Islet of Langerhans (tissue), 1 donor: ENCODE measurements around the gene CLPSL1.
"Not testable (repeated sequence)": the region's sequence is repeated elsewhere in the genome, so short reads cannot be mapped to it uniquely, and the experiment has no call there.

Source experiments
- FAIRE-seq: peaks from one replicate; lab custom pipeline; 2011; peaks lifted over from hg19 to GRCh38; lab: Jason Lieb, UNC

CLPSL1 gene, protein sequence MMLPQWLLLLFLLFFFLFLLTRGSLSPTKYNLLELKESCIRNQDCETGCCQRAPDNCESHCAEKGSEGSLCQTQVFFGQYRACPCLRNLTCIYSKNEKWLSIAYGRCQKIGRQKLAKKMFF

DNA sequence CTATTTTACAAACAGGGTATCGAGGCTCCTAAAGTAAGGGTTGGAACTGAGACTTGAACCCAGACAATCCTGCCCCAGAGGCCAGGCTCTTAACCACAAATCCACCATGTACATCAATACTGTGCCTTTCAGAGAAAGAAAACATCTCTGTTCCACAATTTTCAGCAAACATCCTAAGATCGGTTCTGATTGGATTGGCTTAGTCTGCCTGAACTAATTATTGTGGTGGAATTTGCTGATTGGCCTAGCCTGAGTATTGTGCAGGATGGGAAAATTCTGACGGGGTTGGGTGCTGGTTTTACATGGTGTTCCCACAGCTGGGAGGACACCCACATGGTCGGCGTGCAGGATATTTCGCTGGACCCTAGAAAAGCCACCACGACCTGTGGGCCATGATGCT lies at the start of gene CLPSL1:
Gene CLPSL1, plus strand, starts transcription at position 301 of the 400 bp plus-strand sequence. Its CDS starts 92 bp downstream, at position 393.
- FAIRE-seq = no peak

DNA sequence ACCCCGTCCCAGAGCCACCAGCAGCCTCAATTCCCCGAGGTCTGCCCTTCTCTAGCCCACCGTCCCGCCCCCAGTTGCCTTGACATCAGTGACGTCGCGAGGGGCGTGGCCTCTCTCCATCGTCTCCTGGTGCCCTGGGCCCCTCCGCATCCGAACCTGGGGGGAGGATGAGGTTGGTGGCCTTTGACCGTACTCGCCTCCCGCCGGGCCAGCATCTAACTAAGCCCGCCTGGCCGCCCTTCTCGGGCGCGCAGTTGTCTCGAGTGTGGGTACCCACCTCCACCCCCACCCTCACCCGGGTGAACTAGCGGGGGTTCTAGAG lies 49.4 kb upstream of the CLPSL1 start:
- no peak for FAIRE-seq

DNA sequence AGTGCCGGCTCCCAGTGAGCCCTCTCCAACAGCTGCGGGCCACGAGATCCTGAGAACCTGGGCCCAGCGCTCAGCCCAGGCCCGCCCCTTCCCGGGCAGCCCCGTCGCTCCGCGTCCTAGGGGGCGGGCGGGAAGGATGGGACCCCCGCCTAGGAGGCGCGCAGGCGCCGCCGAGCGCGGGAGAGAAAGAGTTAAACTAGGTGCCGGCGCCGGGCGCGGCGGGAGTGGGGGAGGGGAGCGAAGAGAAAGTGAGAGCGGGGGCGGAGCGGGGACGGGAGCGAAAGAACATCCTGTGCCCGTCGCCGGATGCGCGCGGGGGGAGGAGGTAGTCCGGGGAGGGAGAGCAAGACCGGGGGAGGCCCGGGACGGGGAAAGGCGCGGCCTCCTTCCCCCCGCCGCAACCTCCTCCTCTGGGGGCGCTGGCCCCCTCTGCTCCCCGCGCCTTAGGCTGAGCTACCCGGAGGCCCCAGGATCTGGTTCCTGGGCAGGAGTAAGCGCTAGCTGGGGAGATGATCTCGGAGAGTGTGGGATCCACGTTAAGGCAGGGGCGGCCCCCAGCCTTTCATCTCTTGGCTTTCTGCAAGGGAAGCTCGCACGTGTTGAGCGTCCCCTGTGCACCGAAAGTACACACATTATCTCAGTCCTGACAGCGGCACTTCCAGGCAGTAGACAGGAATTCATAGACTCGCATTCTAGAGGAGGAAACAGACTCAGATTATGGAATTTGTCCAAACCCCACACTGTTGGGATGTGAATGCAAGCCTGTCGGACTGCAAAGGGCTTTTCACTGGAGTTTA lies 48.9 kb upstream of the CLPSL1 start:
- no peak for FAIRE-seq

- FAIRE-seq = no peak
Observed at GRCh38 chr6:35733633-35734032, 47.2 kb upstream of the CLPSL1 start.

DNA sequence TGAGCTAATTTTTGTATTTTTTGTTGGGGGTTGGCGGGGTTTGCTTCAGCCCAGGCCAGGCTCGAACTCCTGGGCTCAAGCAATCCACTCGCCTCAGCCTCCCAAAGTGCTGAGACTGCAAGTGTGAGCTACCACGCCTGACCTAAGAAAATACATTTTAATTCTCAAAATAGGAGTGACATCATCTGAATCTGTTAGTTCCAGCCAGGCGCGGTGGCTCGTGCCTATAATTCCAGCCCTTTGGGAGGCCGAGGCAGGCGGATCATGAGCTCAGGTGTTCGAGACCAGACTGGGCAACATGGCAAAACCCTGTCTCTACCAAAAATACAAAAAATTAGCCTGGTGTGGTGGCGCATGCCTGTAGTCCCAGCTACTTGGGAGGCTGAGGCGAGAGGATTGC lies 46.5 kb upstream of the CLPSL1 start:
- FAIRE-seq = not testable (repeated sequence)

DNA sequence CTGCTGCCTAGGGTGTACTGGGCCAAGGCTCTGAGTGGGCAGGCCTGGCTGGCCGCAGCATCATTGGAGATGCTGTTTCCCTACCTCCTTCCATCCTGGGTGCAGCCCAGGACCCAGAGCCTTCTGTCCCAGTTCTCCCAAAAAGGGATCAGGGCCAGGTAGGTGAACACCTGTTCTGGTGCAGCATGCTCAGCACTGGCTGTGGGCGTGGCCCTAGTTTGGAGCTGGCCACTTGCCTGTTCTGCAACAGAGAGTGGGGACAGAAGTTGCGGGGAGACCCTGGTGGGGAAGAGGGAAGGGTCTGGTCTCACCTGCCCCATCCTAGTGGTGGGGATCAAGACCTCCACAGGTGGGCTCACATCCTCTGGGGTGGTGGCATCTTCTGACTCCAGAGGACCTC lies 45.4 kb upstream of the CLPSL1 start:
- FAIRE-seq = no peak

GRCh38 chr6:35736253-35736894 lies 44.4 kb upstream of the CLPSL1 start:
- FAIRE-seq = no peak

DNA sequence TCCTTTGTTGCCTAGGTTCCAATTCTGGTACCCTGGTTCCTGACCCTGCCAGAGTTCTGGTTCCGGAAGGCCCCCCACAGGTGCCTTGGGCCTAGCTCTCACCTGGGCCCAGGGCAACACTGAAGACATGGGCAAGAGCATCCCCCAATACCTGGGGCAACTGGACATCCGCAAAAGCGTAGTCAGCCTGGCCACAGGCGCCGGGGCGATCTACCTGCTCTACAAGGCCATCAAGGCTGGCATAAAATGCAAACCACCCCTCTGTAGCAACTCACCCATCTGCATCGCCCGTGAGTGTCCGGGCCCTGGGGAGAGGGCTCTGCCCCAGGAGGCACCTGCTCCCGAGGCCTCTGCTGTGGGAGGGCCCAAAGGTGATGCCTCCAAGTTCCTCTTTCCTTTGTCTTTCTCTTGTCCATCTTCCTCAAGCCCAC lies 43.8 kb upstream of the CLPSL1 start, which contains the start of gene ARMC12:
Gene ARMC12, plus strand, starts transcription at position 51 of the 431 bp plus-strand sequence. Its CDS starts 77 bp downstream, at position 128.
- no peak for FAIRE-seq

DNA sequence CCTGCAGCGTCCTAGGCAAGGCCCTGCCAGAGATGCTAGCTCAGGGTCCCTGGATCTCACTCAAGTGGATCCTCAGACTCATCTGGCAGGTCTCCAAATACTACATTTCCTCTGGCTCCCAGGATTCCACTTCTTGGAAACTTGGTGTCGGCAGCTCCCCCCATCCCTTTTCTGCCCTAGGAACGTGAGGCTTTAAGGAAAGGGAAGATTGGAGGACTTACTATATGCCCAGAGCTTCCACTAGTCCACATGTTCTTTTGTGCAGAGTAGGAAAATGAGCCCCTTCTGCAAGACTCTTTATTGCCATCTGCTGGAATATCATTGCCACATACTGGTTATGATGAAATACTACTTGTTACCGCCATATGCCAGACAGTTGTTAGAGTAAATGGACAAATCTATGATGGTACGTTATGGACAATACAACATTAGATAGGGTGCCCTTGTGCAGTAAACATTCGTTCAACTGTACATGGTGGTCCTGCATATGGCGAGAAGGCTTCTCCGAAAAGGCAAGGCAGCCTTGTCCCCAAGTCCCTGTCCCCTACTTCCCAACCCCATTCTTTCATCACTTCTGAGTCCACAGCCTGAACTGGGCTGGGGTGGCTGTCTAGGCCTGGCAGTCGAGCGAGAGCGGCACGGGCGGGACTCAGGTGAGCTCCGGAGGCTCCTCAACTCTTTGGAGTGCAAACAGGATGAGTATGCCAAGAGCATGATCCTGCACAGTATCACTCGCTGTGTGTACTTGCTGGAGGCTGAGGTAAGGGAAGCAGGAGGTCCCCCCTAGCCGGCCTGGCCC lies 43.2 kb upstream of the CLPSL1 start:
- no peak for FAIRE-seq

- no peak for FAIRE-seq
Observed at GRCh38 chr6:35739645-35740524, 40.9 kb upstream of the CLPSL1 start.

DNA sequence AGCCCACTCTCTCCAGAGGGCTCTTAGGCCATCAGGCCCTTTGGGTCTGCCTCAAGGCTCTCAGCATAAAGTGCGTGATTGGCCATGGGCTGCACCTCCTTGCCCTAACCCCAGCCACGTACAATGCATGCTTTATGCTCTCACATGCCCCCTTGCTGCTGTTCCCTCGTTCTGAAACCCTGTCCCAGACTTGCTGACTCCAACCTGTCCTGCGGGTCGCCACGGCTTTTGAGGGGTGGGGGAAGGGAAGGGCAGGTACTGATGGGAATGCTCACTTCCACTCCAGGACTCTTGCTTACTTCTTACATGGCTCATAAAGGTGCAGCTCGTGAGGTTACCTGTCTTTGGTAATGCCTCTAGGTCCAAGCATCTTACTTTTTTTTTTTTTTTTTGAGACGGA lies 38.0 kb upstream of the CLPSL1 start:
- FAIRE-seq = no peak

GRCh38 chr6:35745509-35745908 lies 35.3 kb upstream of the CLPSL1 start:
- FAIRE-seq = no peak

DNA sequence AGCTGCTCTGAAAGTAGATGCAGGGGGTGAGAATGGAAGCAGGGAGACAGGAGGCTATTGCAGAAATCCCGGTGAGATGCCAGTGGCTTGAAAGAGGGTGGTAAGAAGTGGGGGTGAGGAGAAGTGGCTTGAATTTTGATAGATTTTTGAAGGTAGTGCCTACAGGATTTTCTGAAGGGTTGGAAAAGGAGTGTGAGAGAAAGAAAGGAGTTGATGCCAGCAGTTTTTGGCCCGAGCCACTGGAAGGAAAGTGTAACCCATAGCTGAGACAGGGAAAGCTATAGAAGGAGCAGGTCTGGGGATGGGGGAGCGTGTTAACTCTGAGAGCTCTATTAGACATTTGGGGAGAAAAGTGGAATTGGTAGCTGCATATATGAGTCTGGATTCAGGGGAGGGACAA lies 34.3 kb upstream of the CLPSL1 start:
- FAIRE-seq = no peak

DNA sequence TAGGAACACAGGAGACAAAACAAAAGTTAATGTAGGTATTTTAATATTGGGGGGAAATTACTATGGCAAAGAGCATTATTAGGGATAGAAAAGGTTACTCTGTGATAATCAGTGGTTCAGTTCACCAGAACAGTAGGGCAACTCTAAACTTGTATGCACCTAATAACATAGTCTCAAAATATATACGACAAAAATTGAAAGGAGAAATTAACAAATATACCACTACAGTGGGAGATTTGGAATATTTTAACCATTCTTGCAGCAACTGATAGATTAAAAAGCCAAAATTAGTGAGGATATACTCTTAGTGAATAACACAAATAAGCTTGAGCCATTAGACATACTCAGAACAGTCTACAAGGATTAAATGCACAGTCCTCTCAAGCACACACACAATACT lies 32.9 kb upstream of the CLPSL1 start:
- FAIRE-seq = no peak

- no peak for FAIRE-seq
Observed at GRCh38 chr6:35750557-35750956, 30.3 kb upstream of the CLPSL1 start.

DNA sequence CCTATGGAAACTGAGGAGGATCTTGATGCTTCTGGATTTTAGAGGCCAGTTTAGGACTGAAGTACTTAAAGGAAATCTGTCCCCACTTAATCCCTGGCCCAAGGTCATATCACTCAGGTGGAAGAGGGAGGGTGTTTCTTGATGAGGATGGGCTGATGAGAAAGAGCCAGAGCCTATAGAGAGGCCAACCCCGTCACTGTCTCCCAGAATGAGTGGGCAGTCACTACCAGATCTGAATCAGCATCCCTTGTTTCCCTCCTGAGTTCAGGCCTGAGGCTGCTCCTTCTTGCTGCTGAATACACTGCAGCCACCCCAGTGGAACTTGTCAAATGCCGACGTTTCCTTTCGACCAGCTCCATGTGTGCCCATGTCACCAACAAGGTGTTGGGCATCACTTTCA lies 29.2 kb upstream of the CLPSL1 start:
- no peak for FAIRE-seq

GRCh38 chr6:35752330-35752729 lies 28.5 kb upstream of the CLPSL1 start:
- FAIRE-seq = no peak

DNA sequence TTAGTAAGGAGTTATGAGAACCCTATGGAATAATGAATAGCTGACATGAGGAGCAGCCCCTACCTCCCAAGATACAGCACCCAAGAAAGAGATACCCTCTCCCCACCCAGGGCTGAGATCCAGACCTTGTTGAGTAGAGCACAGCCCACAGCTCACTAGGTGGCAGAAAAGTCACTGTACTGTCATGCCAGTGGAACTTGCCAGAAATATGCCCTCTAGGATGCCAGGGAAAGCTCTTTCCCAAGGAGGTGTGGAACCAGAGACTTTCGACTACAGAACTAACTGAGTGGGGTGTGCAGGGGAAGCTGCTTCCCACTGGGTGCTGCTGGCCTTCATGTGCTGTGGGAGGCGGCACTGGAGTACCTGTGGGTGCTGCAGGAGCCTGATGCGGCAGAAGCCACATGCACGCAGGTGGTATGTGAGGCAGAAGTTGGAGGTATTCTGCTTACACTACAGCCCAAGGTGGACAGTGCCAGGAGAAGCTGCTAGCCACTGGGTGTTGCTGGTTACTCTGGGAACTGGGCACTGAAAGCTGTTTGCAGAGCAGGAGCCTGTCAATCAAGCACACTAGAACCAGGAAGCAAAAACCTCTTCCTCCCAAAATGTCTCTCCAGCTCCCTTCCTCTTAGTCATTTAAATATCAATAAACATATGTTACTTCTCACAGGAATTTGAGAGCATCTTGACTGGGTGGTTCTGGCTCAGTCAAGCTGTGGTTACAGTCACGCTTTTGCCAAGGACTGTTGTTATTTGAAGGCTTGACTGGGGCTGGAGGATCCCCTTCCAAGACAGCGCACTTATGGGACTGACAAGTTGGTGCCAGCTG lies 26.2 kb upstream of the CLPSL1 start:
- no peak for FAIRE-seq

- FAIRE-seq = no peak
Observed at GRCh38 chr6:35755278-35755924, 25.4 kb upstream of the CLPSL1 start.

DNA sequence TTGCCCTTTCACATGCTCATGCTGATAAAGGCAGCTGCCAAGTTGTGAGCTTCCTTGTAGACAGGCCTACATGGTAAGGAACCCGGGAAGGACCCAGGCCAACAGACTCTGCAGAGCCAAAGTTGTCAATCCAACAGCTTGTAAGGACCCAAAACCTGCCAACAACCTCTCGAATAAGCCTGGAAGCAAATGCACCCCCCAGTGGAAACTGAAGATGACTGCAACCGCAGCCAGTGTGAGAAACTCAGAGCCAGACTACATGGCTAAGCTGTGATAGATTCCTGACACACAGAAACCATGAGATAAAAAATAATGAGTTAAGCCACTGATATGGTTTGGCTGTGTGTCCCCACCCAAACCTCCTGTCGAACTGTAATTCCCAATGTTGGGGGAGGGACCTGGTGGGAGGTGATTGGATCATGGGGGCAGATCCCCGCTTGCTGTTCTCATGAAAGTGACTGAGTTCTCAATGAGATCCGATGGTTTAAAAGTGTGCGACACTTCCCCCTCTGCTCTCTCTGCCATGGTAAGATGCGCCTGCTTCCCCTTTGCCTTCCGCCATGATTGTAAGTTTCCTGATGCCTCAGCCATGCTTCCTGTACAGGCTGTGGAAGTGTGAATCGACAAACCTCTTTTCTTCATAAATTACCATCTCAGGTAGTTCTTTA lies 23.2 kb upstream of the CLPSL1 start:
- no peak for FAIRE-seq
